Stimulated activated CD4-positive, alpha-beta T cell treated with anti-CD3 and anti-CD28 coated beads, Interleukin-15, amount 100 ng/mL, for 48 hours (primary cell): ENCODE data around the gene MKRN2.
"Not testable (repeated sequence)": the region's sequence is repeated elsewhere in the genome, so short reads cannot be mapped to it uniquely, and the experiment has no call there.

Experiments used
- DNase-seq, 2 donors: peaks; one replicate each; pipeline ENCODE4 v3.0.0-alpha.2; 2020; ENCODE audit warnings: low read depth in 2 of 2

Gene MKRN2

DNA sequence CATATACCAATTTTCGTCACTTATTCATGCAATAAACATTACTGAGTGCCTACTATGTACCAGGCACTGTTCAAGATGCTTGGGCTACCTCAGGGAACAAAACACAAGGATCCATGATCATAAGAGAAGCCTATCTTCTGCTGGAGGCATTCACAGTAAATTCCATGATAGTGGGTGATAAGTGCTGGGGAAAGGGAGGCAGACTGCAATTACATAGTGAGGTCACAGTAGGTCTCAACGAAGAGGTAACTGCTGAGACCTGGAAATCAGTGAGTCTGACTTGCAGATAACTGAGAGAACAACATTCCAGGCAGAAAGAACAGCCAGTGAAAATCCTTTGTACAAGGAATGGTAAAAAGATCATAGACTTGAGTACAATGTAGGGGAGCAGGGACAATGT, 73.4 kb downstream of the MKRN2 start:
- DNase-seq, result no peak

DNA sequence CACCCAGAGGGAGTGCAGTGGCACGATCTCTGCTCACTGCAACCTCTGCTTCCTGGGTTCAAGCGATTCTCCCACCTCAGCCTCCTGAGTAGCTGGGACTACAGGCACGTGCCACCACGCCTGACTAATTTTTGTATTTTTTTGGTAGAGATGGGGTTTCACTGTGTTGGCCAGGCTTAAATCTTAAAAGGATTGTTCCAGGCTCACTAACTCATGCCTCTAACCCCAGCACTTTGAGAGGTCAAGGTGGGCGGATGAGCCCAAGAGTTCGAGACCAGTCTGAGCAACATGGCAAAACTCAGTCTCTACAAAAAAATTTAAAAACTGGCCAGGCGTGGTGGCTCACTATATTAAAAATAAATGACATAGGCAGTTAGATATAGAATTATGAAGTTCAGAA, 74.0 kb downstream of the MKRN2 start:
- not testable (repeated sequence) for DNase-seq

DNA sequence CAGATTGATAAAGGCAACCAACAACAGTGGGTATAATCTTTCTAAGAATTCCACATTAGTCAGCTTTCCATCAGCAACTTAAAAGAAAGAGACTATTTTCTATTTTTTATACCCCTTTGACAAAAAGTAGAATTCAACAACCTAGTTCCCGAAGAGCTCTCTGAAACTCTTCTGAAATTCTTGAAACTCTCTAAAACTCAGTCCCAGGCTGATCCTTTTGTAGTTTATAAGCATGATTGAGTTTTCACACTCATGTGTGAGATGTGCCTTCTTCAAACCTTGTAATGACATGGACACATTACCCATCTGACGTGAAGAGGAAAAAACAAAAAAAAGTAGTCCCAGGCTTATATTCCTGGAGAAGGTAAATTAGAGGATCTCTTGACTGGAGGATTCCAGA, 75.6 kb downstream of the MKRN2 start:
- no peak for DNase-seq

DNA sequence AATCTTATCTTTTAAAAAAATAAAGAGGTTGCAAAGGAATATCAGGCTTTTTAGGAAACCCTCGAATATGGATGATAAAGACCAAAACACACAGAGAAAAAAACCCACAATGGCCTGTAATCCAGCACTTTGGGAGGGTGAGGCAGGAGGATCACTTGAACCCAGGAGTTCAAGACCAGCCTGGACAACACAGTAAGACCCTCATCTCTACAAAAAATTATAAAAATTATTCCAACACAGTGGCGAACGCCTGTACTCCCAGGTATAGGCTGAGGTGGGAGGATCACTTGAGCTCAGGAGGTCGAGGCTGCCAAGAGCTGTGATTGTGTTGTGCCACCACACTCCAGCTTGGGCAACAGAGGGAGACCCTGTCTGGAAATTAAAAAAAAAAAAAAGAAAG, 76.2 kb downstream of the MKRN2 start:
- no peak for DNase-seq
